PC-3 (cell line): ENCODE measurements around the gene ANKRD49. TPM values are rescaled to one million over a fixed set of nuclear protein-coding genes. Genes with fewer than 3 reads are reported as not detected.
A peak's percentile ranks its signal among the peaks of the same experiment; 100 is the strongest.

ENCODE experiments used
- ATAC-seq: fragments of 200-7000 bp; cut with Tn5 transposase; 2 replicates; pipeline ENCODE4 v1.9.1; 2020; ENCODE audit warnings: mild to moderate bottlenecking, moderate library complexity
- BruUV-seq: library from RNA; stranded (reverse); fragments of 400-500 nt; replicated peaks from 2 replicates; lab custom pipeline; 2021; lab: Mats Ljungman, UMichigan
- CTCF ChIA-PET: fragments of 300-600 bp; sonication (Branson Sonifier 250); formaldehyde crosslinking; loops from one replicate; lab custom pipeline; 2022; ENCODE audit warnings: antibody characterized with exemption; lab: Charles Lee
- POLR2A ChIA-PET: fragments of 300-600 bp; sonication (Branson Sonifier 250); formaldehyde crosslinking; loops from one replicate; lab custom pipeline; 2022; ENCODE audit warnings: antibody characterized with exemption; ENCODE audit not compliant: unreplicated experiment; lab: Charles Lee
- DNase-seq: peaks from one replicate; pipeline ENCODE4 v3.0.0-alpha.2; 2015
- H2AFZ ChIP-seq: fragments of 300-600 bp; sonication (generic); 2 replicates; pipeline ENCODE4 v1.6.0; 2016; ENCODE audit warnings: antibody characterized with exemption, low read length
- H3F3A ChIP-seq: fragments of 300-600 bp; sonication (generic); one replicate; pipeline ENCODE4 v1.6.0; 2017; ENCODE audit warnings: antibody characterized with exemption, low read length, control low read depth, mild to moderate bottlenecking; ENCODE audit not compliant: unreplicated experiment
- H3K27ac ChIP-seq: fragments of 300-600 bp; sonication (generic); 2 replicates; pipeline ENCODE4 v1.5.1; 2016; ENCODE audit warnings: mild to moderate bottlenecking, low read length
- H3K27me3 ChIP-seq: fragments of 300-600 bp; sonication (generic); 2 replicates; pipeline ENCODE4 v1.6.1; 2016; ENCODE audit warnings: low read length, mixed read lengths
- H3K36me3 ChIP-seq: fragments of 300-600 bp; sonication (generic); 2 replicates; pipeline ENCODE4 v1.6.1; 2016; ENCODE audit warnings: low read depth, mixed run types, low read length, mixed read lengths
- H3K4me1 ChIP-seq: fragments of 300-600 bp; sonication (generic); 2 replicates; pipeline ENCODE4 v1.5.1; 2016; ENCODE audit warnings: low read length; ENCODE audit not compliant: insufficient read depth
- H3K4me2 ChIP-seq: fragments of 300-600 bp; sonication (generic); 2 replicates; pipeline ENCODE4 v1.6.0; 2016; ENCODE audit warnings: low read length
- H3K4me3 ChIP-seq: fragments of 300-600 bp; sonication (generic); 2 replicates; pipeline ENCODE4 v1.5.1; 2016; ENCODE audit warnings: mild to moderate bottlenecking, low read length, mixed read lengths
- H3K79me2 ChIP-seq: fragments of 300-600 bp; sonication (generic); 2 replicates; pipeline ENCODE4 v1.6.1; 2017; ENCODE audit warnings: low read length, mixed read lengths
- H3K9ac ChIP-seq: fragments of 300-600 bp; sonication (generic); 2 replicates; pipeline ENCODE4 v1.6.0; 2016; ENCODE audit warnings: mild to moderate bottlenecking, low read length
- H3K9me2 ChIP-seq: fragments of 300-600 bp; sonication (generic); replicated peaks from 2 replicates; pipeline ENCODE4 v1.6.1; 2016; ENCODE audit warnings: mixed run types, low read length, mixed read lengths
- H3K9me3 ChIP-seq: fragments of 300-600 bp; sonication (generic); 2 replicates; pipeline ENCODE4 v1.6.1; 2016; ENCODE audit warnings: low read length, mixed read lengths
- H4K20me1 ChIP-seq: fragments of 300-600 bp; sonication (generic); 2 replicates; pipeline ENCODE4 v1.6.1; 2016; ENCODE audit warnings: low read length, mixed read lengths
- EZH2 ChIP-seq: fragments of 300-600 bp; sonication (generic); IDR thresholded peaks from one replicate; pipeline ENCODE4 v1.6.1; 2017; ENCODE audit warnings: antibody characterized with exemption, mild to moderate bottlenecking, low read length; ENCODE audit not compliant: unreplicated experiment
- EZH2phosphoT487 ChIP-seq: fragments of 300-600 bp; sonication (generic); IDR thresholded peaks from 2 replicates; pipeline ENCODE4 v1.6.1; 2018; ENCODE audit warnings: mild to moderate bottlenecking, antibody characterized with exemption, low read length, borderline replicate concordance
- intact Hi-C: fragments of 100-400 bp; cut with micrococcal nuclease; formaldehyde crosslinking; loops from 2 replicates; pipeline ENCODE4 v1.9.0; 2023
- total RNA-seq: library from RNA; depleted of rRNA; stranded (reverse); fragments of >200 nt; gene quantifications from 2 replicates; pipeline ENCODE4 v1.2.3, GENCODE V29; 2014
- TF ChIP-seq, protein P1 (sequence below): fragments of 300-600 bp; sonication (generic); conservative IDR thresholded peaks from 2 replicates; pipeline ENCODE4 v1.5.1; 2017; ENCODE audit warnings: antibody characterized with exemption, low read depth, mild to moderate bottlenecking, low read length

The ANKRD49 gene
- total RNA-seq, 1 experiment from 2014 or later: 9.0 TPM

DNA sequence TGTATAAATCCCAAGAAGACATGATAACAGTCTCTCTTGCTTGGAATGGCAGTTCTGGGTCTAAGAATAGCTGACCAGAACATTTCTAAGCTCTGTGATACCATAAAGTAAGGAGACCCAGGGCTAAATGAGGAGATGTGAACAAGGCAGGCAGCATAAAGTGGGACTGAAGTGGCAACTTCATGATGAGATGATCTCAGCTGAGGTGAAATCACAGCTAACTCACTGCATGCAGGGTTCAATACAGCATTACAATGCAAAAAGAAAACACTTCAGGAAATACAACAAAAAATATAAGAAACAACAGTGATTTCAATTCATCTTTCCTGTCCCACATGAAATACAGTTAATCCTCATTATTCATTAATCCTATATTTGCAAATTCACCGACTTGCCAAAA lies 44.8 kb upstream of the ANKRD49 start:
- CTCF ChIA-PET: interaction anchor here (0.5 to 1.6 kb wide), 3 partner anchors 32 to 599 kb away, joined by 3 to 6 read pairs (median 4); partner anchors contain the start of gene VSTM5

DNA sequence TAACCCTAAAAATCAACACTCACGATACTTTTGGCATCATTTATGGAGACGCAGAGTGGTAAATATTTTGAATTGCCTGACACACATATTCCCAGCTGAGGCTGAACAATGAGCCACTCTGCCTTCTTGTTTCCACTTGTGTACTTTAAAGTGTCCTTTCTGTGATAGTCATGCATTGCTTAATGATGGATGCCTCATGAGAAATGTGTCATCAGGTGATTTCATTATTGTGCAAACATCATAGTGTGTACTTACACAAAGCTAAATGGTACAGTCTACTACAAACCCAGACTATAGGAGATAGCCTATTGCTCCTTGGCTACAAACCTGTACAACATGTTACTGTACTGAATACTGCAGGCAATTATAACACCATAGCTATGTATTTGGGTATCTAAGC lies 44.3 kb upstream of the ANKRD49 start:
- Histone ChIP-seq H3K4me3 (peak overlapping the region; percentile 7; the same call in 1 of the 2 replicates), H3K9me2 (no peaks in the 10 kb centered on the region), H2AFZ (no peak overlapping the region), H3K4me1 (peaks cover 19% of the 10 kb centered on the region), H3K9me3 (no peaks in the 10 kb centered on the region), H3K9ac (peak overlapping the region; percentile 53), H3K79me2 (no peaks in the 10 kb centered on the region), H3K27ac (peak overlapping the region; percentile 84), H3K4me2 (peak overlapping the region; percentile 60), H3F3A (peaks cover 10% of the 10 kb centered on the region), H3K36me3 (peaks cover 14% of the 10 kb centered on the region; the same call in 1 of the 2 replicates), H4K20me1 (peaks cover 4% of the 10 kb centered on the region; the same call in 1 of the 2 replicates), H3K27me3 (no peaks in the 10 kb centered on the region)
- BruUV-seq: no TSS peak
- DNase-seq (peak; percentile 99), ATAC-seq (peak; percentile 99)
- ChIA-PET POLR2A (no interaction called here), CTCF (interaction anchor here (0.5 to 1.6 kb wide), 3 partner anchors 32 to 599 kb away, joined by 3 to 6 read pairs (median 4); partner anchors contain the start of gene VSTM5)
- intact Hi-C loops: loop anchor here (1.0 kb wide), 1 partner anchor 44 kb away; the partner anchor contains the start of genes ANKRD49 and MRE11
- TF ChIP-seq EZH2: no peak

More for the DNA sequence above, 44.8 kb upstream of the ANKRD49 start:
- Histone ChIP-seq H3K36me3 (peaks cover 17% of the 10 kb centered on the region; the same call in 1 of the 2 replicates), H4K20me1 (peaks cover 4% of the 10 kb centered on the region; the same call in 1 of the 2 replicates), H3K27me3 (no peaks in the 10 kb centered on the region), H3K27ac (peak overlapping the region; percentile 84), H3K9me2 (no peaks in the 10 kb centered on the region), H3K4me1 (peaks cover 19% of the 10 kb centered on the region), H3K4me3 (peak overlapping the region; percentile 7; the same call in 1 of the 2 replicates), H3K79me2 (no peaks in the 10 kb centered on the region), H3F3A (peaks cover 10% of the 10 kb centered on the region), H3K9me3 (no peaks in the 10 kb centered on the region), H2AFZ (no peak overlapping the region), H3K9ac (peak overlapping the region; percentile 44), H3K4me2 (peak overlapping the region; percentile 60)
- no TSS peak for BruUV-seq
- POLR2A ChIA-PET: no interaction called here
- peak; percentile 9 for ATAC-seq
- TF ChIP-seq, protein P1, sequence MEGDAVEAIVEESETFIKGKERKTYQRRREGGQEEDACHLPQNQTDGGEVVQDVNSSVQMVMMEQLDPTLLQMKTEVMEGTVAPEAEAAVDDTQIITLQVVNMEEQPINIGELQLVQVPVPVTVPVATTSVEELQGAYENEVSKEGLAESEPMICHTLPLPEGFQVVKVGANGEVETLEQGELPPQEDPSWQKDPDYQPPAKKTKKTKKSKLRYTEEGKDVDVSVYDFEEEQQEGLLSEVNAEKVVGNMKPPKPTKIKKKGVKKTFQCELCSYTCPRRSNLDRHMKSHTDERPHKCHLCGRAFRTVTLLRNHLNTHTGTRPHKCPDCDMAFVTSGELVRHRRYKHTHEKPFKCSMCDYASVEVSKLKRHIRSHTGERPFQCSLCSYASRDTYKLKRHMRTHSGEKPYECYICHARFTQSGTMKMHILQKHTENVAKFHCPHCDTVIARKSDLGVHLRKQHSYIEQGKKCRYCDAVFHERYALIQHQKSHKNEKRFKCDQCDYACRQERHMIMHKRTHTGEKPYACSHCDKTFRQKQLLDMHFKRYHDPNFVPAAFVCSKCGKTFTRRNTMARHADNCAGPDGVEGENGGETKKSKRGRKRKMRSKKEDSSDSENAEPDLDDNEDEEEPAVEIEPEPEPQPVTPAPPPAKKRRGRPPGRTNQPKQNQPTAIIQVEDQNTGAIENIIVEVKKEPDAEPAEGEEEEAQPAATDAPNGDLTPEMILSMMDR: no peak
- TF ChIP-seq EZH2 (no peak), EZH2phosphoT487 (no peak)
- DNase-seq: no peak
- intact Hi-C loops: loop anchor here (1.0 kb wide), 1 partner anchor 44 kb away; the partner anchor contains the start of genes ANKRD49 and MRE11

DNA sequence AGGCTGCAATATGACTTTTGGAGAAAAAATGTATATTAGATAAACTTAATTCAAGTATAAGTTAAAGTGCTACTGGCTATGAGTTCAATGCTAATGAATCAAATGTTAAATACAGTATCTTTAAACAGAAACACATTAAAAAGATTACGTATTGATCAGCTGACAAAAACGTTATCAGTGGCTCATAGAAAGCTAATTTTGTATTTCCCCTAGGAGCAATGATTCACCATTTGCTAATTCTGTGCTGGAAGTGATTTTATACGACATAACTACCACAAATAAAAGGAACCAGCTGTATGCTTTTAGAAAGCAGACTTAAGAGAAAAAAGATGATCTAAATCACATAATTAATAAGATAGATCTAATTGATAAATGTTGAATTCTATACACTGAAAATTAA lies 43.7 kb upstream of the ANKRD49 start:
- ChIA-PET POLR2A (no interaction called here), CTCF (interaction anchor here (0.9 to 1.6 kb wide), 2 partner anchors 72 to 555 kb away, joined by 4 to 6 read pairs; no protein-coding TSS in a partner anchor)
- peaks cover 4% of the 10 kb centered on the region; the same call in 1 of the 2 replicates for H4K20me1 ChIP-seq
- H3K27me3 ChIP-seq: no peaks in the 10 kb centered on the region
- ATAC-seq: peak; percentile 19; the same call in 1 of the 2 replicates
- BruUV-seq: no TSS peak
- intact Hi-C loops: no loop called here
- H3K4me3 ChIP-seq: no peak overlapping the region
- peaks cover 19% of the 10 kb centered on the region for H3K4me1 ChIP-seq
- peak overlapping the region; percentile 84 for H3K27ac ChIP-seq
- H3K9me3 ChIP-seq: no peaks in the 10 kb centered on the region
- H3K9ac ChIP-seq: peak overlapping the region; percentile 53
- peak overlapping the region; percentile 59 for H3K4me2 ChIP-seq
- peaks cover 14% of the 10 kb centered on the region; the same call in 1 of the 2 replicates for H3K36me3 ChIP-seq
- H3K9me2 ChIP-seq: no peaks in the 10 kb centered on the region
- H3F3A ChIP-seq: peaks cover 10% of the 10 kb centered on the region
- H3K79me2 ChIP-seq: no peaks in the 10 kb centered on the region
- TF ChIP-seq, protein P1: no peak
- no peak overlapping the region for H2AFZ ChIP-seq
- DNase-seq: peak; percentile 21
